ENCODE data around the gene NFATC1.
"Not testable (repeated sequence)": the region's sequence is repeated elsewhere in the genome, so short reads cannot be mapped to it uniquely, and the experiment has no call there.

Gene NFATC1

DNA sequence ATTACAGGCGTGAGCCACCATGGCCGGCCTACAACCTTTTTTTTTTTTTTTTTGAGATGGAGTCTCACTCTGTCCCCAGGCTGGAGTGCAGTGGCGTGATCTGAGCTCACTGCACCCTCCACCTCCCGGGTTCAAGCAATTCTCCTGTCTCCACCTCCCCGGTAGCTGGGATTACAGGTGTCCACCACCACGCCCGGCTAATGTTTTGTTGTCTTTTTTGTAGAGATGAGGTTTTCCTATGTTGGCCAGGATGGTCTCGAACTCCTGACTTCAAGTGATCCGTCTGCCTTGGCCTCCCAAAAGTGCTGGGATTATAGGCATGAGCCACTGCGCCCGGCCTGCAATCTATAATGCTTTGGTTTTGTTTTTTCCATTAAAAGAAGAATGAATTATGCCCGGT is 19.1 kb upstream of the NFATC1 start:
- not testable (repeated sequence) for DNase-seq

DNA sequence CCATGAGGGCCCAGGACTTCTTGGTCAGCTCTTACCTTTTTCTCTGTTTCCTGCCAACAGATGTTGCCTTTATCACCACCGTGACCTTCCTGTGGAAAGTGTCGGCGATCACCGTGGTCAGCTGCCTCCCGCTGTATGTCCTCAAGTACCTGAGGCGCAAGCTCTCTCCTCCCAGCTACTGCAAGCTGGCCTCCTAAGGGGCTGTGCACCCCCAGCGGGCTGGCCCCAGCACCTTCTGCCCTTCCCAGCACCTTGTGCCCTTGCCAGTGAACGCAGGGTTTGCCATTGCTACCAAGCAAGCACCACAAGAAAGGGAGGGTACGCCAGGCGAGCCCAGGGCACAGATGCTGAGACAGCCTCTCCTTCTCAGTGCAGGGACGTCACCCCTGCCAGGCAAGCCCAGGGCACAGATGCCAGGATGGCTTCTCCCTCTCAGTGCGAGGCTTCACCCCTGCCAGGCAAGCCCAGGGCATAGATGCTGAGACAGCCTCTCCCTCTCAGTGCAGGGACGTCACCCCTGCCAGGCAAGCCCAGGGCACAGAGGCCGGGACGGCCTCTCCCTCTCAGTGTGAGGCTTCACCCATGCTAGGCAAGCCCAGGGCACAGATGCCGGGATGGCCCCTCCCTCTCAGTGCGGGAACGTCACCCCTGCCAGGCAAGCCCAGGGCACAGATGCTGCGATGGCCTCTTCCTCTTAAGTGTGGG is 18.4 kb upstream of the NFATC1 start:
- no peak for DNase-seq

DNA sequence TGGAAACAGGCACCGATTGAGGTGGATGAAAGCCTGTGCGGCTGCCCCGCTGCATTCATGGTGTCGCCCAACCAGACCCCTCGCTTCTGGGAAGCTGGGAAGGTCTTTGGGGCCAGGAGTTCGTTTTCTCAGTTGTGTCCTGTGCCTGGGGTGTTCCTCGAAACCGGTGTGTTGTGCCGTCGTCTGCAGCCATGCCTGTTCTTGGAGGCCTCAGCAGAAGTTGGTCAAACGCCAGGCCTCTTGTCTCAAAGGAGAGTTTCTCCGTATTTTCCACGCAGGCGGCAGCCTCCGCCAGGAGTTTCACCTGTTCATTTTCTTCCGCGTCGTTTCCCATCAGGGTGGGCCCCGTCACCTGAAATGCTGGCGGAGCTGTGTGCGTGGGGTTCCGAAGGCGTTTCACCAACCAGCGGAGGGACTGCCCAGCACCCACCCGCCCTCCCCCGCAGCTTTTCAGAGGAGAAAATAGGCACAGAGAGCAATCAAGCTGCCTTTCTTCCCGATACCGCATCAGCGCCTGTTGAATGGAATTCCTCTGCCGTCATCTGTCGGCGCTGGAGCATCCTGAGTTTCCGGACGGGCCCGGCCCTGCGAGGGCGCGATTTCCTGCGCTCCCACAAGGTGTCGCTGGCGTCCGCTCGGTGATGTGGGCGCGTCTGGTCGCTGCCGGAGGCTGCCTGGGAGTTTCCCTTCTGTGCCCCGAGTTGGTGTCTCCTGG is 17.0 kb upstream of the NFATC1 start:
- DNase-seq = no peak

- DNase-seq = no peak
Observed at GRCh38 chr18:79379251-79379905, 16.4 kb upstream of the NFATC1 start.

DNA sequence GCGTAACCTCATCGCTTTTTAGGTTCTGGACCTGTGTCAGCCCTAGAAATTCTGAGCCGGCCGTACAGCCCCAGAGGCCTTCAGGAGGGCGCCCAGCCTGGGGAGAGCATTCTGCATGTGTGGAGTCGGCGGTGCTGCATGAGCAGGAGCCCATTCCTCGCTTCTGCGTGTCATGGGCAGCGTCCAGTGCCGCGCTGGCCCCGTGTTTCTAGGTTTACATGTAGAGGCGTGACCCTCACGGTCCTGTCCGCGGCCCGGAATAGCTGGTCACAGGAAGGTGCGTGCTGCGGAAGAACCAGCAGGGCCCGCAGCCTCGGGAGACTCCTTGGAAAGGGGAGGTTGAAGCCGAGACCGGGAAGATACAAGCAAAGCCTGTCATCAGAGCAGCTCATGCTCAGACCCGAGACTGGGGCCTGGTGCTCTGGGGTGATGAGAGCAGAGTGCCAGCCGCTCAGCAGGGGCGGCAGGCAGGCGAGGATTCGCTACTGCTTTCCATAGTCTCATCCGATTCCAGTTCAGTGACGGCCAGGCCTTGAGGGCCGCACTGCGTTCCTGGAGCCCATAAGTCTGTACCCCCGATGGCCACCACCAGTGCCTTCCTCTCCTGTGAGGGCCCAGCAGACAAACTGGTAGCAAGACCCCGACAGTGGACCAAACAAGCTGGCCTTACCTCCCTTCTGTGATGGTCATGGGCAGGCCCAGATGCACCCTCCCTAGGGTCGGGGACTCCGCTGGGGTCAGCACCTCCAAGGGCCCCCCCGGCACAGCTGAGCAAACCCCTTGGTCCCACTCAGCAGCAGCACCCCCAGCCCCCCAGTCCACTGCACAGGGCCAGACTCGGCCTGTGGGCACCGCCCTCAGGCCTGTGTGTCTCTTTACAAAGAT is 15.6 kb upstream of the NFATC1 start:
- DNase-seq = no peak

GRCh38 chr18:79380816-79381806 is 14.6 kb upstream of the NFATC1 start:
- DNase-seq = no peak

GRCh38 chr18:79381811-79382311 is 13.9 kb upstream of the NFATC1 start:
- DNase-seq = no peak

DNA sequence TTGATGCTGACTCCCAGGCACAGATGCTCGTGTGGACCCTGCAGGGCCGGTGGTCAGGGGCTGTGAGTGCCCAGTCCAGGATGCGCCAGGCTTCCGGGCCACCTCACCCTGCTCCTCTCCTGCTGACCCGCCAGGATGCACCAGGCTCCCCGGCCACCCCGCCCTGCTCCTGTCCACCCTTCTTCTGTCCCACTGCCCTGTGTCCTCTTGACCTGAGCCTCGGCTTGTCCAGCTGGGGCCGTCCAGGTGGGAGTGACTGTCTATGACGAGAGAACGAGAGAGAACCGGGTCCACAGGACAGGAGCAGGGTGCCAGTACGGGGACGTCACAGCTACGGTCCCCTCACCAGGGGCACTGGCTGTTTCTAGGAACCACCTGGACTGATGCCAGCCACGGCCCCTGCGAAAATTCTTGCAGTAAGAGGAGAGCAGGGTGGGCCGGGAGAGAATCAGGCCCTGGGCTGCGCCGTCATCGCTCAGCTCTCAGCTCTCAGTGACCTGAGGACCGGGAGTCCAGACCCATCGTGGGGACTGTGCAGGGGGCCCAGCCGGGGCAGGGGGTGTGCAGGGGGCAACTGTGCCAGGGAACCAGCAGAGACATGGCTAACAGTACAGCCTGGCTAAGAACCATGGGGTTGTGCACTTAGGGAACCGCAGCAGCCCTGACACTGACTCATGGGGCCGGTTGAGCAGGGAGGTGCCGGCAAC is 12.9 kb upstream of the NFATC1 start:
- no peak for DNase-seq

GRCh38 chr18:79383388-79384056 is 12.2 kb upstream of the NFATC1 start:
- DNase-seq = no peak

DNA sequence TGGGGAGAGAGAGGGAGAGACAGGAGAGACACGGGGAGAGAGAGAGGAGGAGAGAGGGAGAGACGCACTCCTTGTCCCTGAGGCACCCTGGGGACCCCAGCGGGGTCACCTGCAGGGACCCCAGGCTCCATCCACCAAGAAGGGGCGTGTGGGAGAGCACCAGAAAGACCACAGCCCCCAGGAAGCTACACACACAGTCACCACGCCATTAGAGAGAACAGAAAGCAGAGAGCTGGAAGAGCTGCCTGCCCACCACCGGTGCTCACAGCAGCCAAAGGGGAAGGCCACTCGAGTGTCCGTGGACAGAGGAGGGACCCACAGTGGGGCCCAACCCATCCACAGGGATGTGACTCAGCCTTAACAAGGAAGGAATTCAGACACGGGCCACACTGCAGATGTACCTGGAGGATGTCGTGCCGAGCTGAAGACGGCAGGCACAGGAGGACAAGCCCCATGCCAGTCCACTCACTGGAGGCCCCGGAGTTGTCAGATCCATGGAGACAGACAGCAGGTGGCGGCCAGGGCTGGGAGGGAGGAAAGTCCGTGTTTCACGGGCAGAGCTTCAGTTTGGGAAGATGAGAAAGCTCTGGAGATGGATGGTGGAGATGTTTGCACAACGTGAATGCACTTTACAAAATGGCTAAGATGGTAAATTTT is 11.5 kb upstream of the NFATC1 start:
- DNase-seq = no peak

DNA sequence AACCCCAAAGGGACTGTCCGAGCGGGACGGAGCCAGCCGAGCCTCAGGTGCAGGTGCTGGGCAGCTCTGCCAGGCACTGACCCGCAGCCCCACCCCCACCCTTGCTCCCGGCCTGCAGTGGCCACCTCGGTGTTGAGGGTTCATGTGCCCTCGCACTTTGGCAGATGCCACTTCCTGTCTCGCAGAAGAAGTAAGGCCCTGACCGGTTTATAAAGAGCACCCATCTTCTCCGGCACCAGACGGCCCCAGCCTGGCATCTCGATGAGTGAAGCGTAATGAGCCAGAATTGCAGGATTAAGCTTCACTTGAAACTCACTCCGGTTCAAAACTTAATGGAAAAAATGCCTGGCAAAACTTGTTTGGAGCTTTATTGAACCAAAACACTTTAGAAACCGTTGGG is 10.9 kb upstream of the NFATC1 start:
- DNase-seq = no peak

DNA sequence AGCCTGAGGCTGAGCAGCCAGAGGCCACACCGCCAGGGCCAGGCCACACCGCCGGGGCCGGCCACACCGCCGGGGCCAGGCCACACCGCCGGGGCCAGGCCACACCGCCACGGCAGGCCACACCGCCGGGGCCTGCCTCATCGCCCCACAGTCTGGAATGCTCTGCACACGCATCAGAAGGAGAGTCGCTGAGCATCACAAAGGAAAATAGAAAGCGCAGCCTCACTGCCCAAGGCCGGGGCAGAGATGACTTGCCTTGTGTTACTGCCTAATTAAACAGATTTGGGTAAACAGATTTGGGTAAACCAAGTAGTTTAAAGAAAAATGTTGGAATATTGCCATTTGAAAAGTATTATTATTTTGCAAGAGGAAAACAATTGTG is 10.4 kb upstream of the NFATC1 start:
- DNase-seq = no peak

- no peak for DNase-seq
Observed at GRCh38 chr18:79385708-79386341, 9.9 kb upstream of the NFATC1 start.

GRCh38 chr18:79386547-79386946 is 9.2 kb upstream of the NFATC1 start:
- no peak for DNase-seq

DNA sequence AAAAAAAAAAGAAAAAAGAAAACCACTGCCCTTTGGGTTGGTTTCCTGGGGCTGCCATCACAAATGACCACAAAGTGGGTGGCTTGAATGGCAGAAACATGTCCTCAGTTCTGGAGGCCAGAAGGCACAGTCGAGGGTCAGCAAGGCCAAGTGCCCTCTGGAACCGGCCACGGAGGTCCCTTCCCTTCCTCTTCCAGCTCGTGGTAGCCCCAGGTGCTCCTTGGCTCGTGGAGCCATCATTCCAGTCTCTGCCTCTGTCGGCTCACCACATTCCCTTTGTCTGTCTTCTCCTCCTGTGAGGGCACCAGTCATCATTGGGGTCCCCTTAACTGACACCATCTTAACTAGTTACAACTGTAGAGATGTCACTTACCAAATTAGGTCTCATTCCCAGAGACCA is 8.5 kb upstream of the NFATC1 start:
- DNase-seq = no peak

DNA sequence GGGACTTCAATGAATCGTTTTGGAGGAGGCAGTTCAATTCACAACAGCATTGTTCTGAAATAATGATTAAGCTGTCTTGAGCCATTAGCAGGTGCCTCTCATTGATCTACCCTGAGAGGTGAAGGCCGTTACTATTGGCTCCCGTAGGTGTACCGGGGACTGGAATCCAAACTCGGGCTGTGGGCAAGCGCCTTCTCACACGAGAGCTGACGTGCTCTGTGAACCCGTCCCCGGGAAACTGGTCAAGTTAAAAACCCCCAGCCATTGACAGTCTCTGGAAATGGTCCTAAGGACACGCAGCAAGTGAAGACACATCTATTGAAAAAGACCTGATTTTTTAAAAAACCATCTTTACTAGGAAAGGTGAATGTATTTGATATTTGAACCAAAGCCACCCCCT is 8.1 kb upstream of the NFATC1 start:
- DNase-seq = no peak

- no peak for DNase-seq
Observed at GRCh38 chr18:79388043-79388442, 7.7 kb upstream of the NFATC1 start.

DNA sequence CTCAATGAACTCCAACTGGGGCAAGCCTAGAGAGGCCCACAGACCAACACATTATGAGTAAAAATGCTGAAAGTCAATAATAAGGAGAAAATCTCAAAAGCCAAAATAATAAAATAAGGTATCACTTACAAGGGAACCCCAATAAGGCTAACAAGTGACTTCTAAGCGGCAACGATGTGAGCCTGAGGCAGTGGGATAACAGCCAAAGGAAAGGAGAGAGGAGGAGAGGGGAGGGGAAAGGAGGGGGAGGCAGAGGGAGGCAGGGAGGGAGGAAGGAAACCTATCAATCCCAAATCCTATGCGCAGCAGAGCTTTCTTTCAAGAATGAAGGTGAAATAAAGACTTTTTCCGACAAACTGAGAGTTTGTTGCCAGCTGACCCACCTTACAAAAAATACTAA is 6.0 kb upstream of the NFATC1 start:
- no peak for DNase-seq

DNA sequence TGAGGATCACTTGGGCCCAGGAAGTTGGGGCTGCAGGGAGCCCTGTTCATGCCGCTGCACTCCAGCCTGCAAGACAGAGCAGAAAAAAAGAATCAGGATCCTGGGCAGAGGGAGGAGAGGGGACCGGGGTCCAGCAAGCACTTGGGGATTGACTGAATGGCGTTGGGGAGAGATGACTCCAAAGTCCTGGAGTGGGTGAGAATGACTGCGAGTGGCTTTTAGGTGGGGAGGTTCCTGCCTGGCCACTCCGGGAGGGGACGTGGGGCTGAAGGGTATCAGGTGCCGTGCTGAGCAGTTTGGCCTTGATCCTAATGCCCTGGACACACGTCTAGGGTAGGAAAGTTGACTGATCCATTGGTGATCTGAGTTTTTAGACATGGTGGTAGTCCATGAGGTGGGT is 3.5 kb upstream of the NFATC1 start:
- DNase-seq = no peak
